Liver (tissue), 9 donors: Measurements from ENCODE around the gene ZNF536. TPM values are rescaled to one million over a fixed set of nuclear protein-coding genes. Genes with fewer than 3 reads are reported as not detected.

Experiments used
- DNase-seq: peaks from one replicate; pipeline ENCODE4 v3.0.0-alpha.2; 2017; ENCODE audit warnings: low spot score
- H3K27ac ChIP-seq, 2 donors: one replicate each; pipeline ENCODE4 v1.7.0; 2013; ENCODE audit warnings: inconsistent platforms in 2 of 2, low read length in 2 of 2, control low read depth in 1 of 2, low read depth in 1 of 2, mild to moderate bottlenecking in 1 of 2
- H3K27me3 ChIP-seq, 4 donors: one replicate each; pipeline versions ENCODE4 v1.6.1 to v1.7.0; 2013; ENCODE audit warnings: low read length in 3 of 4, inconsistent platforms in 1 of 4, mild to moderate bottlenecking in 1 of 4, moderate library complexity in 1 of 4; ENCODE audit not compliant: control insufficient read depth in 4 of 4, insufficient read depth in 4 of 4
- H3K36me3 ChIP-seq, 4 donors: one replicate each; pipeline versions ENCODE4 v1.6.1 to v1.7.0; 2013; ENCODE audit warnings: low read length in 3 of 4, mild to moderate bottlenecking in 3 of 4, low read depth in 1 of 4, moderate library complexity in 1 of 4; ENCODE audit not compliant: control insufficient read depth in 4 of 4, insufficient read depth in 3 of 4
- H3K4me1 ChIP-seq, 4 donors: one replicate each; pipeline versions ENCODE4 v1.6.1 to v1.7.0; 2013; ENCODE audit warnings: low read length in 3 of 4, mild to moderate bottlenecking in 3 of 4, moderate library complexity in 1 of 4; ENCODE audit not compliant: control insufficient read depth in 4 of 4, insufficient read depth in 4 of 4
- H3K4me3 ChIP-seq, 3 donors: one replicate each; pipeline versions ENCODE4 v1.6.1 to v1.7.0; 2013; ENCODE audit warnings: low read length in 3 of 3, control low read depth in 1 of 3, low read depth in 1 of 3, mild to moderate bottlenecking in 1 of 3
- H3K9ac ChIP-seq, 2 donors: one replicate each; pipeline ENCODE4 v1.7.0; 2013; ENCODE audit warnings: low read length in 2 of 2, mild to moderate bottlenecking in 2 of 2, moderate library complexity in 2 of 2, control low read depth in 1 of 2, low read depth in 1 of 2
- H3K9me3 ChIP-seq, 4 donors: one replicate each; pipeline versions ENCODE4 v1.6.1 to v1.7.0; 2013; ENCODE audit warnings: low read length in 3 of 4; ENCODE audit not compliant: control insufficient read depth in 4 of 4
- ATF3 ChIP-seq: IDR thresholded peaks from 2 replicates; pipeline ENCODE4 v1.6.1; 2016; ENCODE audit warnings: antibody characterized with exemption
- CTCF ChIP-seq: fragments of 150-350 bp; IDR thresholded peaks from 2 replicates; pipeline ENCODE4 v1.5.1; 2017; ENCODE audit warnings: improper control_type of control experiment, low read depth, low read length; ENCODE audit not compliant: missing input control
- EGR1 ChIP-seq, 2 donors: IDR thresholded peaks; 2 replicates each; pipeline ENCODE4 v1.6.1; 2016 to 2018; ENCODE audit warnings: antibody characterized with exemption in 2 of 2, low read depth in 2 of 2
- FOXA1 ChIP-seq: IDR thresholded peaks from 2 replicates; pipeline ENCODE4 v1.6.1; 2016; ENCODE audit warnings: antibody characterized with exemption
- GABPA ChIP-seq, 2 donors: IDR thresholded peaks in 1 of 2; conservative IDR thresholded peaks in 1 of 2; 2 replicates each; pipeline ENCODE4 v1.6.1; 2016; ENCODE audit warnings: antibody characterized with exemption in 2 of 2, mild to moderate bottlenecking in 1 of 2, moderate library complexity in 1 of 2
- HNF4A ChIP-seq, 2 donors: conservative IDR thresholded peaks; 2 replicates each; pipeline ENCODE4 v1.6.1; 2016; ENCODE audit warnings: antibody characterized with exemption in 2 of 2, mild to moderate bottlenecking in 2 of 2
- HNF4G ChIP-seq: IDR thresholded peaks from 2 replicates; pipeline ENCODE4 v1.6.1; 2016; ENCODE audit warnings: antibody characterized with exemption
- NR2F2 ChIP-seq: IDR thresholded peaks from 2 replicates; pipeline ENCODE4 v1.6.1; 2016; ENCODE audit warnings: antibody characterized with exemption
- RAD21 ChIP-seq, 2 donors: IDR thresholded peaks; 2 replicates each; pipeline ENCODE4 v1.6.1; 2016; ENCODE audit warnings: antibody characterized with exemption in 2 of 2, mild to moderate bottlenecking in 2 of 2
- REST ChIP-seq: IDR thresholded peaks from 2 replicates; pipeline ENCODE4 v1.6.1; 2016; ENCODE audit warnings: antibody characterized with exemption, mild to moderate bottlenecking
- RXRA ChIP-seq, 2 donors: IDR thresholded peaks; 2 replicates each; pipeline ENCODE4 v1.6.1; 2017 to 2018; ENCODE audit warnings: antibody characterized with exemption in 2 of 2, mild to moderate bottlenecking in 1 of 2
- TAF1 ChIP-seq: conservative IDR thresholded peaks from 2 replicates; pipeline ENCODE4 v1.6.1; 2016; ENCODE audit warnings: antibody characterized with exemption, mild to moderate bottlenecking
- YY1 ChIP-seq: IDR thresholded peaks from 2 replicates; pipeline ENCODE4 v1.6.1; 2016; ENCODE audit warnings: antibody characterized with exemption, mild to moderate bottlenecking
- ZBTB33 ChIP-seq: IDR thresholded peaks from 2 replicates; pipeline ENCODE4 v1.6.1; 2016; ENCODE audit warnings: antibody characterized with exemption
- WGBS: extraction: QIAGEN DNeasy Blood & Tissue Kit; methylation state at CpG from one replicate; pipeline ENCODE4 v1.1.7; 2013; 5-methylcytosine and 5-hydroxymethylcytosine counted together
- polyA plus RNA-seq, 2 donors: library from polyadenylated mRNA; stranded (reverse) in 1 of 2; unstranded in 1 of 2; fragments of 200-250 nt in 1 of 2; fragments of >200 nt in 1 of 2; fragmentation: Nextera tagmentation in 1 of 2; extraction: Ambion mirVana in 1 of 2; gene quantifications; one replicate each; pipeline versions ENCODE4 v1.2.1 to v1.2.3, GENCODE V29; 2013 to 2015
- total RNA-seq, 2 donors: library from RNA; depleted of rRNA; stranded (reverse); fragments of >200 nt; gene quantifications; one replicate each; pipeline ENCODE4 v1.2.3, GENCODE V29; 2014
- donor health status: healthy.
- donor health status: healthy.
- donor health status: healthy.
- donor health status: healthy.
- donor health status: healthy.

The ZNF536 gene
- total and polyA plus RNA-seq, 4 donors: 0.02 to 0.17 (median 0.08) TPM

GRCh38 chr19:30476997-30477396, 104.8 kb downstream of the ZNF536 start:
- Histone ChIP-seq H3K4me1 (no peaks in the 10 kb centered on the region), H3K27me3 (peaks cover 0 to 3% (median 0%) of the 10 kb centered on the region in 4 donors), H3K9me3 (peaks cover 0 to 9% (median 3%) of the 10 kb centered on the region in 4 donors), H3K27ac (no peak overlapping the region), H3K9ac (no peak overlapping the region), H3K36me3 (no peaks in the 10 kb centered on the region), H3K4me3 (no peak overlapping the region)
- no peak for DNase-seq
- WGBS: 64% methylated on average over 2 of the region's 2 CpGs
- TF ChIP-seq RXRA (IDR thresholded peaks at IDR 0.05) (no peak), ZBTB33 (no peak), FOXA1 (no peak), RAD21 (IDR thresholded peaks at IDR 0.05) (no peak), CTCF (no peak)

GRCh38 chr19:30479231-30479630, 107.0 kb downstream of the ZNF536 start:
- Histone ChIP-seq H3K27me3 (peaks cover 0 to 7% (median 0%) of the 10 kb centered on the region in 4 donors), H3K27ac (no peak overlapping the region), H3K4me1 (no peaks in the 10 kb centered on the region), H3K36me3 (no peaks in the 10 kb centered on the region), H3K9ac (no peak overlapping the region), H3K9me3 (no peaks in the 10 kb centered on the region), H3K4me3 (no peak overlapping the region)
- TF ChIP-seq NR2F2: no peak
- TF ChIP-seq REST: no peak
- TF ChIP-seq HNF4A (conservative IDR thresholded peaks at IDR 0.05): no peak
- no peak for TF ChIP-seq CTCF
- no peak for TF ChIP-seq YY1
- TF ChIP-seq ATF3: no peak
- TF ChIP-seq EGR1 (IDR thresholded peaks at IDR 0.05; ENCODE audit: low read depth in 2 of 2): no peak
- TF ChIP-seq HNF4G: no peak
- no peak for TF ChIP-seq TAF1
- no peak for TF ChIP-seq GABPA (IDR thresholded peaks at IDR 0.05 in 1 of 2, conservative IDR thresholded peaks at IDR 0.05 in 1 of 2)
- 14% methylated on average over 7 of the region's 7 CpGs for WGBS
- no peak for DNase-seq
